H1 (cell line): ENCODE measurements around the gene ZRANB1. TPM values are rescaled to one million over a fixed set of nuclear protein-coding genes. Genes with fewer than 3 reads are reported as not detected.

Source experiments
- CTCF ChIA-PET: fragments of 300-600 bp; sonication (Branson Sonifier 250); formaldehyde crosslinking; loops from one replicate; lab custom pipeline; 2021; ENCODE audit not compliant: partially characterized antibody; lab: Charles Lee
- POLR2A ChIA-PET: fragments of 300-600 bp; sonication (Branson Sonifier 250); formaldehyde crosslinking; loops from one replicate; lab custom pipeline; 2021; ENCODE audit warnings: inconsistent platforms; ENCODE audit not compliant: partially characterized antibody; lab: Charles Lee
- DNase-seq, 2 experiments: peaks; one replicate each; pipeline versions ENCODE4 v3.0.0 to v3.0.0-alpha.2; 2010 to 2022; ENCODE audit warnings: low spot score in 2 of 2, low read depth in 1 of 2, mixed read lengths in 1 of 2
- FAIRE-seq: peaks from 2 replicates; lab custom pipeline; 2011; peaks lifted over from hg19 to GRCh38; lab: Jason Lieb, UNC
- H2AFZ ChIP-seq: 2 replicates; pipeline ENCODE4 v1.8.1; 2012; ENCODE audit warnings: low read length, inconsistent platforms
- H2AK5ac ChIP-seq: 2 replicates; pipeline ENCODE4 v1.6.1; 2013; ENCODE audit warnings: low read depth, low read length
- H2BK120ac ChIP-seq: replicated peaks from 2 replicates; pipeline ENCODE3; 2013; ENCODE audit warnings: low read depth, low read length, inconsistent platforms
- H2BK12ac ChIP-seq: 2 replicates; pipeline ENCODE4 v1.6.1; 2013; ENCODE audit warnings: low read depth, low read length
- H2BK15ac ChIP-seq: 2 replicates; pipeline ENCODE4 v1.6.1; 2013; ENCODE audit warnings: low read length
- H2BK20ac ChIP-seq: 2 replicates; pipeline ENCODE4 v1.6.1; 2013; ENCODE audit warnings: low read length
- H2BK5ac ChIP-seq: 2 replicates; pipeline ENCODE4 v1.6.1; 2013; ENCODE audit warnings: low read depth, low read length
- H3K14ac ChIP-seq: 2 replicates; pipeline ENCODE4 v1.6.1; 2013; ENCODE audit warnings: inconsistent platforms; ENCODE audit not compliant: insufficient read length
- H3K18ac ChIP-seq: 2 replicates; pipeline ENCODE4 v1.6.1; 2013; ENCODE audit warnings: low read length; ENCODE audit errors: extremely low read depth
- H3K23ac ChIP-seq: 2 replicates; pipeline ENCODE4 v1.6.1; 2013; ENCODE audit warnings: inconsistent platforms; ENCODE audit not compliant: insufficient read length
- H3K23me2 ChIP-seq: 2 replicates; pipeline ENCODE4 v1.6.1; 2013; ENCODE audit warnings: low read depth, low read length
- H3K27ac ChIP-seq: 2 replicates; pipeline ENCODE4 v1.6.1; 2011; ENCODE audit warnings: low read depth, low read length, inconsistent platforms
- H3K27me3 ChIP-seq, 4 experiments: replicated peaks in 1 of 4; 1 replicate in 1 of 4; 2 replicates in 3 of 4; pipeline versions ENCODE4 v1.6.1 to v1.8.1; 2011 to 2013; ENCODE audit warnings: low read length in 3 of 4, mild to moderate bottlenecking in 3 of 4, inconsistent platforms in 2 of 4, mixed read lengths in 2 of 4, moderate library complexity in 1 of 4; ENCODE audit not compliant: control insufficient read depth in 3 of 4, insufficient read depth in 3 of 4; ENCODE audit errors: extremely low read depth in 1 of 4
- H3K36me3 ChIP-seq, 4 experiments: 2 replicates each; pipeline versions ENCODE4 v1.6.1 to v1.8.1; 2011 to 2013; ENCODE audit warnings: mild to moderate bottlenecking in 4 of 4, low read length in 3 of 4, moderate library complexity in 2 of 4, control low read depth in 1 of 4, inconsistent platforms in 1 of 4; ENCODE audit not compliant: insufficient read depth in 4 of 4, control insufficient read depth in 2 of 4
- H3K4ac ChIP-seq: replicated peaks from 2 replicates; pipeline ENCODE3; 2013; ENCODE audit warnings: low read length, low read depth, mixed read lengths, inconsistent platforms; ENCODE audit not compliant: insufficient read length
- H3K4me1 ChIP-seq, 4 experiments: replicated peaks in 1 of 4; 1 replicate in 1 of 4; 2 replicates in 3 of 4; pipeline versions ENCODE4 v1.6.1 to v1.8.1; 2011 to 2013; ENCODE audit warnings: low read length in 3 of 4, inconsistent platforms in 2 of 4, mixed read lengths in 1 of 4; ENCODE audit not compliant: insufficient read depth in 4 of 4, control insufficient read depth in 3 of 4
- H3K4me2 ChIP-seq, 2 experiments: 2 replicates each; pipeline versions ENCODE4 v1.6.1 to v1.8.1; 2011 to 2013; ENCODE audit warnings: low read depth in 2 of 2, low read length in 2 of 2, control low read depth in 1 of 2, inconsistent platforms in 1 of 2, mild to moderate bottlenecking in 1 of 2; ENCODE audit not compliant: insufficient read depth in 1 of 2
- H3K4me3 ChIP-seq, 4 experiments: fragments of 200-600, 300-600 bp in 1 of 4; sonication (generic), shearing (Covaris generic), sonication (Bioruptor Twin) in 1 of 4; 2 replicates each; pipeline versions ENCODE4 v1.5.1 to v1.8.1; 2011 to 2016; ENCODE audit warnings: low read length in 4 of 4, low read depth in 3 of 4, control low read depth in 2 of 4, inconsistent platforms in 2 of 4, mild to moderate bottlenecking in 2 of 4, mixed read lengths in 1 of 4, moderate library complexity in 1 of 4; ENCODE audit not compliant: insufficient read depth in 2 of 4; ENCODE audit errors: extremely low read depth in 1 of 4
- H3K56ac ChIP-seq: replicated peaks from 2 replicates; pipeline ENCODE3; 2013; ENCODE audit warnings: low read depth, mild to moderate bottlenecking, mixed read lengths, low read length, inconsistent platforms; ENCODE audit not compliant: insufficient read length
- H3K79me1 ChIP-seq: 2 replicates; pipeline ENCODE4 v1.6.1; 2013; ENCODE audit warnings: low read depth, low read length, control low read depth
- H3K79me2 ChIP-seq, 2 experiments: 2 replicates each; pipeline versions ENCODE4 v1.6.1 to v1.8.1; 2012 to 2013; ENCODE audit warnings: low read length in 2 of 2, mild to moderate bottlenecking in 2 of 2, inconsistent platforms in 1 of 2; ENCODE audit not compliant: insufficient read depth in 2 of 2, control insufficient read depth in 1 of 2
- H3K9ac ChIP-seq, 4 experiments: replicated peaks in 1 of 4; 1 replicate in 1 of 4; 2 replicates in 3 of 4; pipeline versions ENCODE4 v1.6.1 to v1.8.1; 2011 to 2013; ENCODE audit warnings: low read depth in 3 of 4, low read length in 3 of 4, control low read depth in 2 of 4, mild to moderate bottlenecking in 2 of 4, moderate library complexity in 2 of 4, inconsistent platforms in 1 of 4; ENCODE audit errors: extremely low read depth in 1 of 4
- H3K9me3 ChIP-seq, 2 experiments: 2 replicates each; pipeline versions ENCODE4 v1.6.1 to v1.8.1; 2012 to 2013; ENCODE audit warnings: mild to moderate bottlenecking in 2 of 2, moderate library complexity in 2 of 2, control low read depth in 1 of 2, inconsistent platforms in 1 of 2, low read depth in 1 of 2, low read length in 1 of 2, mixed read lengths in 1 of 2; ENCODE audit not compliant: insufficient read depth in 2 of 2
- H4K20me1 ChIP-seq, 2 experiments: replicated peaks in 1 of 2; 2 replicates each; pipeline versions ENCODE3 to v1.8.1; 2011 to 2013; ENCODE audit warnings: inconsistent platforms in 2 of 2, low read length in 2 of 2, mild to moderate bottlenecking in 1 of 2; ENCODE audit not compliant: insufficient read depth in 2 of 2, control insufficient read depth in 1 of 2
- H4K5ac ChIP-seq: 2 replicates; pipeline ENCODE4 v1.6.1; 2013; ENCODE audit warnings: low read length, low read depth, mixed read lengths, inconsistent platforms; ENCODE audit not compliant: insufficient read length
- H4K8ac ChIP-seq: 2 replicates; pipeline ENCODE4 v1.8.0; 2013; ENCODE audit warnings: mild to moderate bottlenecking, moderate library complexity, low read length, inconsistent platforms; ENCODE audit not compliant: insufficient read depth; ENCODE audit errors: extremely low read depth
- H4K91ac ChIP-seq: replicated peaks from 2 replicates; pipeline ENCODE3; 2013; ENCODE audit warnings: low read length, mixed read lengths, inconsistent platforms; ENCODE audit not compliant: insufficient read length
- BCL11A ChIP-seq, 2 experiments: IDR thresholded peaks; one replicate each; pipeline ENCODE4 v1.6.1; 2011; ENCODE audit warnings: low read depth in 2 of 2, low read length in 2 of 2, mild to moderate bottlenecking in 2 of 2
- NANOG ChIP-seq: IDR thresholded peaks from 2 replicates; pipeline ENCODE4 v1.6.1; 2011; ENCODE audit warnings: low read length, low read depth, mild to moderate bottlenecking, inconsistent platforms; ENCODE audit not compliant: insufficient read depth, poor library complexity, severe bottlenecking
- PHF8 ChIP-seq: fragments of 200-600 bp; sonication (generic); conservative IDR thresholded peaks from 2 replicates; pipeline ENCODE4 v1.7.1; 2012; ENCODE audit warnings: low read depth, mild to moderate bottlenecking, inconsistent platforms, low read length, moderate library complexity
- SIN3A ChIP-seq, 2 experiments: IDR thresholded peaks in 1 of 2; conservative IDR thresholded peaks in 1 of 2; 2 replicates each; pipeline ENCODE4 v1.6.1; 2011 to 2012; ENCODE audit warnings: low read length in 2 of 2, improper control_type of control experiment in 1 of 2, low read depth in 1 of 2, mild to moderate bottlenecking in 1 of 2
- WGBS, 2 experiments: shearing (Covaris generic) in 1 of 2; methylation state at CpG; one replicate each; pipeline versions ENCODE4 v1.1.6 to v1.1.7; 2013 to 2015; ENCODE audit warnings: low lambda C conversion rate in 2 of 2, mixed read lengths in 2 of 2, inconsistent platforms in 1 of 2, low coverage in 1 of 2, missing lambda C conversion rate in 1 of 2; ENCODE audit not compliant: insufficient replicate concordance in 2 of 2, insufficient coverage in 1 of 2, insufficient read length in 1 of 2; ENCODE audit errors: extremely low coverage in 1 of 2, missing lambda C conversion rate in 1 of 2; 5-methylcytosine and 5-hydroxymethylcytosine counted together
- polyA plus RNA-seq, 7 experiments: library from polyadenylated mRNA; depleted of rRNA in 3 of 7; stranded (reverse) in 5 of 7; unstranded in 2 of 7; fragments of >200 nt in 5 of 7; fragments of 200-250 nt in 2 of 7; gene quantifications; 1 replicate in 5 of 7; 2 replicates in 1 of 7; 4 replicates in 1 of 7; pipeline versions ENCODE4 v1.2.1 to v1.2.3, GENCODE V29; 2011 to 2013; ENCODE audit warnings: missing spikeins in 2 of 7, mixed read lengths in 2 of 7
- total RNA-seq: library from RNA; stranded (reverse); fragmentation: NEBNext Ultra II Directional; extraction: Animal tissue kit (Norgen Biotek cat#: 25700); gene quantifications from 2 replicates; pipeline ENCODE4 v1.2.1, GENCODE V29; 2021

The ZRANB1 gene
- total and polyA plus RNA-seq, 2 of the 8 experiments (the other 6 are each of a cell fraction or from before 2014, with no cell fraction given) = 6.1 to 19.9 TPM

DNA sequence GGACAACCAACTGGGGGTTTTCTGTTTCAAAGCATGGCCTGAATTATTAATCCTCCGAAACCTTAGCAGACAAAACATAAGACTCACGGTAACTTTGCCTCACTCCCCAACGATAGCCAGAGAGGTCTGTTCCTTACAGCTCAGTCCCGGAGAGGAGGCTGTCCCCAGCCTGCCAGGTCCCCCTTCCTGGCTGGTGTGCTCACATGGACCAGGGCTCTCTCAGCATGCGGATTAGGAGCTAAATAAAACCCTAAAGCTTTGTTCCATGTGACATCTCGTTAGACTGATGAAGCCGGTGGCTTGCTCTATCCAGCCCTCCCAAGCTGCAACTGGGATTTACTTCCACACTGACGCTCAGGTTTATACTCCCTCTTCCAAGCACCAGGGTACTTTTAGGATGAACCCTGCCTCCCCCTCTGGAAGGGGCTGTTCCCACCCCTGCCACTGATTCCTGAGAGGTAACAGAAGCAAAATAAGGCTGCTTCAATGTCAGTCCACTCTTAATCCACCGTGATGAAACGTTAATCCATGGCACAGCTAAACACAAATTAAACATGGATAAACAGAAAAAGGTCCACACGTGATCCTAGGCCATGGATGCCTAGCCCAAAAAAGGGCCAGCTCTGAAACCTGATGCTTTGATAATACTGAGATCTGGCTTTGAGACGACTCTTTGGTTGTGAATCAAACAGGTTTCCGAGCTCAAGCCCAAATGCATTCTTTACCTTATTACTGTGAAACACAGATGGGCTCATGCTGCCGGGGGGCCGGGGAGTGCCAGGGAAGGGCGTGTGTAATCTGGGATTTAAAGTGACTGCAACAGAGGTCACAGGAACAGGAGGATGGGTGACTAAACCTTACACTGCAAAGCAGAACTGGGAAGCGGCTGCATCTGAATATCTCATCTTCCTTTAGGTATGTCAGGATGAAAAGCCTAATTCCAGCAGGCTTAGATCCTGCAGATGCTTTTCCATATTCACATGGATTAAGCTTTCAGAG is 86.2 kb downstream of the ZRANB1 start:
- Histone ChIP-seq H4K5ac (no peak overlapping the region), H3K4me2 (no peak overlapping the region), H3K79me1 (peaks cover 33% of the 10 kb centered on the region), H3K4me1 (peaks cover 0 to 12% (median 6%) of the 10 kb centered on the region in 4 experiments; a peak in 6 of 7 replicates), H3K9me3 (no peaks in the 10 kb centered on the region), H2BK120ac (no peak overlapping the region), H3K27ac (no peak overlapping the region), H2AK5ac (no peak overlapping the region), H3K9ac (no peak overlapping the region; a peak in 1 of 7 replicates), H3K14ac (no peak overlapping the region), H2AFZ (no peak overlapping the region), H2BK20ac (no peak overlapping the region), H4K8ac (no peak overlapping the region), H4K91ac (no peak overlapping the region), H3K4ac (no peak overlapping the region), H2BK15ac (no peak overlapping the region), H3K18ac (no peak overlapping the region), H3K4me3 (no peak overlapping the region), H4K20me1 (peaks cover 48 to 57% of the 10 kb centered on the region in 2 experiments), H2BK12ac (no peak overlapping the region), H3K36me3 (peaks cover 4 to 53% (median 19%) of the 10 kb centered on the region in 4 experiments; a peak in 7 of 8 replicates), H3K23me2 (no peaks in the 10 kb centered on the region), H3K27me3 (no peaks in the 10 kb centered on the region), H3K79me2 (peaks cover 16 to 99% of the 10 kb centered on the region in 2 experiments), H3K56ac (no peak overlapping the region), H3K23ac (no peak overlapping the region), H2BK5ac (no peak overlapping the region)
- POLR2A ChIA-PET = interaction anchor here (1.1 to 1.5 kb wide), 2 partner anchors 19 to 29 kb away, joined by 3 to 4 read pairs; no protein-coding TSS in a partner anchor
- WGBS, 2 experiments = 87% methylated on average over 17 of the region's 17 CpGs; no CpG with 5 or more reads in 1 of the 2 experiments
- no peak for TF ChIP-seq PHF8
- no peak for TF ChIP-seq SIN3A (conservative IDR thresholded peaks at IDR 0.05 in 1 of 2, IDR thresholded peaks at IDR 0.05 in 1 of 2; ENCODE audit: low read depth in 1 of 2, low read length in 2 of 2)
- TF ChIP-seq NANOG = no peak
- no peak for TF ChIP-seq BCL11A (IDR thresholded peaks at IDR 0.05; ENCODE audit: low read depth in 2 of 2, low read length in 2 of 2)
- DNase-seq = no peak
- no peak for FAIRE-seq
- CTCF ChIA-PET = interaction anchor here (0.8 to 1.8 kb wide), 9 partner anchors 12 to 420 kb away, joined by 3 to 8 read pairs (median 4); no protein-coding TSS in a partner anchor
